Mucosa of stomach (tissue), 1 donor: ENCODE data around the gene KCP.

Experiments used
- H3K27me3 ChIP-seq: one replicate; pipeline ENCODE4 v1.7.0; 2013; ENCODE audit warnings: mild to moderate bottlenecking, low read length; ENCODE audit not compliant: control insufficient read depth, insufficient read depth
- H3K36me3 ChIP-seq: one replicate; pipeline ENCODE4 v1.7.0; 2013; ENCODE audit warnings: low read length; ENCODE audit not compliant: control insufficient read depth, insufficient read depth
- H3K4me1 ChIP-seq: one replicate; pipeline ENCODE4 v1.7.0; 2013; ENCODE audit warnings: mild to moderate bottlenecking, low read length; ENCODE audit not compliant: control insufficient read depth, insufficient read depth
- H3K4me3 ChIP-seq: one replicate; pipeline ENCODE4 v1.7.0; 2013; ENCODE audit warnings: low read length
- H3K9ac ChIP-seq: one replicate; pipeline ENCODE4 v1.7.0; 2013; ENCODE audit warnings: mild to moderate bottlenecking, low read length, moderate library complexity
- H3K9me3 ChIP-seq: one replicate; pipeline ENCODE4 v1.7.0; 2013; ENCODE audit warnings: mild to moderate bottlenecking, low read length, moderate library complexity; ENCODE audit not compliant: control insufficient read depth
- donor health status: Pancreatic carcinoma.

Gene KCP

GRCh38 chr7:128883622-128884448 lies 26.7 kb downstream of the KCP start:
- Histone ChIP-seq H3K9ac (no peak overlapping the region), H3K4me3 (no peak overlapping the region), H3K36me3 (no peaks in the 10 kb centered on the region), H3K4me1 (no peaks in the 10 kb centered on the region), H3K27me3 (no peaks in the 10 kb centered on the region), H3K9me3 (no peaks in the 10 kb centered on the region)

GRCh38 chr7:128882134-128882533 lies 28.4 kb downstream of the KCP start:
- H3K4me1 ChIP-seq: no peaks in the 10 kb centered on the region
- no peaks in the 10 kb centered on the region for H3K27me3 ChIP-seq
- no peaks in the 10 kb centered on the region for H3K9me3 ChIP-seq
- H3K9ac ChIP-seq: no peak overlapping the region
- H3K4me3 ChIP-seq: no peak overlapping the region
- H3K36me3 ChIP-seq: no peaks in the 10 kb centered on the region

GRCh38 chr7:128881458-128882125 lies 28.9 kb downstream of the KCP start:
- Histone ChIP-seq H3K4me3 (no peak overlapping the region), H3K9ac (no peak overlapping the region), H3K27me3 (no peaks in the 10 kb centered on the region), H3K9me3 (no peaks in the 10 kb centered on the region), H3K4me1 (peaks cover 3% of the 10 kb centered on the region), H3K36me3 (no peaks in the 10 kb centered on the region)

GRCh38 chr7:128880791-128881457 lies 29.6 kb downstream of the KCP start:
- no peaks in the 10 kb centered on the region for H3K36me3 ChIP-seq
- no peak overlapping the region for H3K9ac ChIP-seq
- no peaks in the 10 kb centered on the region for H3K27me3 ChIP-seq
- H3K9me3 ChIP-seq: no peaks in the 10 kb centered on the region
- peaks cover 9% of the 10 kb centered on the region for H3K4me1 ChIP-seq
- H3K4me3 ChIP-seq: no peak overlapping the region

- H3K4me3 ChIP-seq: no peak overlapping the region
- no peaks in the 10 kb centered on the region for H3K36me3 ChIP-seq
Measured at GRCh38 chr7:128879939-128880746, 30.4 kb downstream of the KCP start.

GRCh38 chr7:128879461-128879938 lies 31.0 kb downstream of the KCP start:
- H3K4me1 ChIP-seq: peaks cover 9% of the 10 kb centered on the region
- H3K4me3 ChIP-seq: no peak overlapping the region
- no peaks in the 10 kb centered on the region for H3K9me3 ChIP-seq
- no peak overlapping the region for H3K9ac ChIP-seq
- no peaks in the 10 kb centered on the region for H3K27me3 ChIP-seq
- no peaks in the 10 kb centered on the region for H3K36me3 ChIP-seq

More at GRCh38 chr7:128879939-128880746, 30.4 kb downstream of the KCP start:
- Histone ChIP-seq H3K4me1 (peaks cover 9% of the 10 kb centered on the region), H3K27me3 (no peaks in the 10 kb centered on the region), H3K9ac (no peak overlapping the region), H3K9me3 (no peaks in the 10 kb centered on the region)

GRCh38 chr7:128878226-128879105 lies 32.0 kb downstream of the KCP start:
- no peaks in the 10 kb centered on the region for H3K36me3 ChIP-seq
- H3K9ac ChIP-seq: no peak overlapping the region
- no peaks in the 10 kb centered on the region for H3K27me3 ChIP-seq
- H3K4me3 ChIP-seq: no peak overlapping the region
- peaks cover 9% of the 10 kb centered on the region for H3K4me1 ChIP-seq
- H3K9me3 ChIP-seq: no peaks in the 10 kb centered on the region

GRCh38 chr7:128877756-128878120 lies 32.8 kb downstream of the KCP start:
- Histone ChIP-seq H3K9ac (no peak overlapping the region), H3K4me1 (peaks cover 9% of the 10 kb centered on the region), H3K4me3 (no peak overlapping the region), H3K36me3 (no peaks in the 10 kb centered on the region), H3K27me3 (no peaks in the 10 kb centered on the region), H3K9me3 (no peaks in the 10 kb centered on the region)

GRCh38 chr7:128876978-128877755 lies 33.3 kb downstream of the KCP start:
- Histone ChIP-seq H3K9ac (no peak overlapping the region), H3K36me3 (no peaks in the 10 kb centered on the region), H3K4me3 (no peak overlapping the region), H3K4me1 (peaks cover 9% of the 10 kb centered on the region), H3K9me3 (no peaks in the 10 kb centered on the region), H3K27me3 (peaks cover 2% of the 10 kb centered on the region)

GRCh38 chr7:128876586-128876977 lies 33.9 kb downstream of the KCP start:
- Histone ChIP-seq H3K4me3 (no peak overlapping the region), H3K9me3 (no peaks in the 10 kb centered on the region), H3K4me1 (peaks cover 9% of the 10 kb centered on the region), H3K27me3 (peaks cover 5% of the 10 kb centered on the region), H3K36me3 (no peaks in the 10 kb centered on the region), H3K9ac (no peak overlapping the region)
